ENCODE results near the gene RIOK1. TPM values are rescaled to one million over a fixed set of nuclear protein-coding genes. Genes with fewer than 3 reads are reported as not detected.

Gene RIOK1
- total and polyA plus RNA-seq, 9 of the 15 experiments (the other 6 are each of a cell fraction or from before 2014, with no cell fraction given): 24.9 to 101 (median 52.2) TPM

GRCh38 chr6:7461416-7461815, 71.8 kb downstream of the RIOK1 start:
- FAIRE-seq: no peak
- Histone ChIP-seq H3K4me1 (replicated peaks in 1 of 2; ENCODE audit: control insufficient read depth in 2 of 2, insufficient read depth in 2 of 2, low read length in 2 of 2) (peaks cover 0 to 2% of the 10 kb centered on the region in 2 experiments; a peak in 1 of 5 replicates), H3K79me2 (ENCODE audit: control insufficient read depth, insufficient read depth, low read length) (no peaks in the 10 kb centered on the region), H4K20me1 (replicated peaks; ENCODE audit: control insufficient read depth, insufficient read depth, low read length) (no peaks in the 10 kb centered on the region), H3K4me2 (ENCODE audit: insufficient read depth, low read length) (no peak overlapping the region), H3K9ac (ENCODE audit: insufficient read depth in 1 of 2, low read depth in 2 of 2, low read length in 2 of 2) (no peak overlapping the region), H2AFZ (ENCODE audit: low read depth, low read length) (no peak overlapping the region), H3K27me3 (ENCODE audit: control insufficient read depth in 2 of 2, insufficient read depth in 2 of 2, low read length in 2 of 2) (peaks cover 44 to 56% of the 10 kb centered on the region in 2 experiments), H3K9me3 (replicated peaks; ENCODE audit: control insufficient read depth, insufficient read depth, low read depth, low read length) (peaks cover 6% of the 10 kb centered on the region; the same call in 1 of the 2 replicates), H3K27ac (ENCODE audit: extremely low read depth, low read depth, low read length) (no peak overlapping the region), H3K9me1 (ENCODE audit: control insufficient read depth, insufficient read depth, low read length) (no peaks in the 10 kb centered on the region), H3K4me3 (no peak overlapping the region), H3K36me3 (ENCODE audit: control insufficient read depth, insufficient read depth, low read length) (no peaks in the 10 kb centered on the region)
- in situ Hi-C loops (cut with MboI): no loop called here
- no peak; the same call in 2 of the 3 replicates for ATAC-seq
- ChIA-PET CTCF (ENCODE audit: low intra/inter-chr PET ratio) (no interaction called here), POLR2A (no interaction called here)
- intact Hi-C loops (cut with micrococcal nuclease): no loop called here
- no peak for TF ChIP-seq FOXJ3 (CRISPR knock-in tag; IDR thresholded peaks at IDR 0.05)
- TF ChIP-seq HNRNPLL (IDR thresholded peaks at IDR 0.05; ENCODE audit: low read depth, low read length, poor library complexity, severe bottlenecking): no peak
- no peak for TF ChIP-seq CBFA2T2 (conservative IDR thresholded peaks at IDR 0.05)
- TF ChIP-seq ARID2 (IDR thresholded peaks at IDR 0.05): no peak
- TF ChIP-seq NR2C2 (CRISPR knock-in tag; IDR thresholded peaks at IDR 0.05): no peak
- TF ChIP-seq NR2C2 (tag; IDR thresholded peaks at IDR 0.05): no peak
- TF ChIP-seq CTCF (IDR thresholded peaks at IDR 0.05 in 2 of 3, conservative IDR thresholded peaks at IDR 0.05 in 1 of 3; ENCODE audit: insufficient read depth in 2 of 3, low read depth in 1 of 3, low read length in 3 of 3): no peak
- no peak for TF ChIP-seq SUPT5H (IDR thresholded peaks at IDR 0.05)
- TF ChIP-seq BMI1 (IDR thresholded peaks at IDR 0.05; ENCODE audit: low read length): no peak
- TF ChIP-seq E2F1 (CRISPR knock-in tag; IDR thresholded peaks at IDR 0.05): no peak
- no peak for TF ChIP-seq ZNF785 (CRISPR knock-in tag; IDR thresholded peaks at IDR 0.05)
- no peak for TF ChIP-seq SRF (CRISPR knock-in tag; IDR thresholded peaks at IDR 0.05)
- no peak for TF ChIP-seq KLF1 (tag; IDR thresholded peaks at IDR 0.05)
- TF ChIP-seq ZNF41 (CRISPR knock-in tag; conservative IDR thresholded peaks at IDR 0.05): no peak
- no peak for TF ChIP-seq HDAC1 (IDR thresholded peaks at IDR 0.05)
- TF ChIP-seq YBX1 (IDR thresholded peaks at IDR 0.05): no peak
- TF ChIP-seq TRIM28 (IDR thresholded peaks at IDR 0.05): no peak
- TF ChIP-seq L3MBTL2 (IDR thresholded peaks at IDR 0.05): no peak
- no peak for TF ChIP-seq RUNX1 (IDR thresholded peaks at IDR 0.05; ENCODE audit: low read depth)
- no peak for TF ChIP-seq CCNT2 (IDR thresholded peaks at IDR 0.05; ENCODE audit: borderline replicate concordance, extremely low read depth, insufficient read length, low read depth, low read length)
- no peak for TF ChIP-seq TAF9B (IDR thresholded peaks at IDR 0.05; ENCODE audit: partially characterized antibody)
- DNase-seq (ENCODE audit: extremely low read depth in 1 of 4, low spot score in 3 of 4): no peak
- no TSS peak for BruUV-seq (replicated peaks)
- 4% methylated on average over 4 of the region's 4 CpGs for WGBS (ENCODE audit: insufficient coverage, low coverage, missing lambda C conversion rate)

Measured in K562 (cell line).